ENCODE results near the gene PFKM.
"Not testable (repeated sequence)": the region's sequence is repeated elsewhere in the genome, so short reads cannot be mapped to it uniquely, and the experiment has no call there.

Gene PFKM

GRCh38 chr12:48119078-48119833 lies at the start of gene PFKM:
Gene PFKM, plus strand, starts transcription at chr12:48119364. Its CDS starts 3,411 bp downstream, at chr12:48122775.
- DNase-seq: peak; percentile 93

- no peak for DNase-seq
Observed at GRCh38 chr12:48070033-48070432, 49.1 kb upstream of the PFKM start.

GRCh38 chr12:48070731-48071130 lies 48.4 kb upstream of the PFKM start:
- no peak for DNase-seq

GRCh38 chr12:48071808-48072207 lies 47.4 kb upstream of the PFKM start:
- no peak for DNase-seq

- no peak for DNase-seq
Observed at GRCh38 chr12:48072266-48072665, 46.9 kb upstream of the PFKM start.

GRCh38 chr12:48074266-48074665 lies 44.9 kb upstream of the PFKM start:
- DNase-seq: no peak

GRCh38 chr12:48075832-48076231 lies 43.3 kb upstream of the PFKM start:
- DNase-seq: no peak

- DNase-seq: no peak
Observed at GRCh38 chr12:48077111-48077510, 42.1 kb upstream of the PFKM start.

GRCh38 chr12:48078901-48079300 lies 40.3 kb upstream of the PFKM start:
- peak; percentile 23 for DNase-seq

- DNase-seq: no peak
Observed at GRCh38 chr12:48080285-48080684, 38.9 kb upstream of the PFKM start.

- DNase-seq: no peak
Observed at GRCh38 chr12:48080821-48081220, 38.3 kb upstream of the PFKM start.

GRCh38 chr12:48084066-48084465 lies 35.1 kb upstream of the PFKM start:
- peak; percentile 69 for DNase-seq

- no peak for DNase-seq
Observed at GRCh38 chr12:48084841-48085460, 34.2 kb upstream of the PFKM start.

- no peak for DNase-seq
Observed at GRCh38 chr12:48086327-48086726, 32.8 kb upstream of the PFKM start.

GRCh38 chr12:48092611-48093010 lies 26.6 kb upstream of the PFKM start:
- no peak for DNase-seq

GRCh38 chr12:48104531-48104930 lies 14.6 kb upstream of the PFKM start:
- peak; percentile 7 for DNase-seq

- peak; percentile 51 for DNase-seq
Observed at GRCh38 chr12:48105321-48105866, 13.8 kb upstream of the PFKM start.

GRCh38 chr12:48105867-48106680 lies 13.1 kb upstream of the PFKM start, which contains the start of gene SENP1:
Gene SENP1, minus strand, starts transcription at chr12:48106079. Its CDS starts 4,607 bp downstream, at chr12:48101472.
- DNase-seq: peak; percentile 95

GRCh38 chr12:48106681-48107613 lies 12.2 kb upstream of the PFKM start:
- no peak for DNase-seq

GRCh38 chr12:48109424-48109823 lies 9.7 kb upstream of the PFKM start:
- DNase-seq: no peak

- DNase-seq: no peak
Observed at GRCh38 chr12:48110691-48111311, 8.4 kb upstream of the PFKM start.

GRCh38 chr12:48111312-48111693 lies 7.9 kb upstream of the PFKM start:
- DNase-seq: not testable (repeated sequence)
